ENCODE data around the gene TNFAIP8L1.

- TF ChIP-seq CTCF (IDR thresholded peaks at IDR 0.05; ENCODE audit: low read length) (no peak), EZH2 (IDR thresholded peaks at IDR 0.05; ENCODE audit: borderline replicate concordance, low read length) (no peak)
Measured at GRCh38 chr19:4641132-4641531, 1.8 kb downstream of the TNFAIP8L1 start.

Measured in OCI-LY1 (cell line).